AG04449 (cell line): Measurements from ENCODE around the gene BAHCC1.

Experiments
- CTCF ChIA-PET: fragments of 350-600 bp; formaldehyde crosslinking; extraction: SDS; loops from one replicate; lab custom pipeline; 2021; ENCODE audit warnings: antibody characterized with exemption; lab: Yijun Ruan, JAX
- POLR2A ChIA-PET: fragments of 400-600, 350-600 bp; formaldehyde crosslinking; extraction: SDS; loops from one replicate; lab custom pipeline; 2020; ENCODE audit warnings: antibody characterized with exemption, inconsistent platforms; lab: Yijun Ruan, JAX
- DNase-seq: peaks from one replicate; pipeline ENCODE4 v3.0.0-alpha.2; 2010; ENCODE audit warnings: low read depth, low spot score
- H3K4me3 ChIP-seq: 2 replicates; pipeline ENCODE4 v1.5.1; 2011; ENCODE audit warnings: low read depth, mild to moderate bottlenecking, control low read depth, low read length
- TF ChIP-seq, protein P1 (sequence below): IDR thresholded peaks from one replicate; pipeline ENCODE4 v1.5.1; 2011; ENCODE audit warnings: mild to moderate bottlenecking, moderate library complexity, low read length, control low read depth, inconsistent platforms; ENCODE audit not compliant: insufficient read depth; ENCODE audit errors: missing control alignments

Gene BAHCC1

GRCh38 chr17:81412490-81413093 lies 17.3 kb downstream of the BAHCC1 start:
- H3K4me3 ChIP-seq: no peak overlapping the region
- no peak for DNase-seq
- TF ChIP-seq, protein P1, sequence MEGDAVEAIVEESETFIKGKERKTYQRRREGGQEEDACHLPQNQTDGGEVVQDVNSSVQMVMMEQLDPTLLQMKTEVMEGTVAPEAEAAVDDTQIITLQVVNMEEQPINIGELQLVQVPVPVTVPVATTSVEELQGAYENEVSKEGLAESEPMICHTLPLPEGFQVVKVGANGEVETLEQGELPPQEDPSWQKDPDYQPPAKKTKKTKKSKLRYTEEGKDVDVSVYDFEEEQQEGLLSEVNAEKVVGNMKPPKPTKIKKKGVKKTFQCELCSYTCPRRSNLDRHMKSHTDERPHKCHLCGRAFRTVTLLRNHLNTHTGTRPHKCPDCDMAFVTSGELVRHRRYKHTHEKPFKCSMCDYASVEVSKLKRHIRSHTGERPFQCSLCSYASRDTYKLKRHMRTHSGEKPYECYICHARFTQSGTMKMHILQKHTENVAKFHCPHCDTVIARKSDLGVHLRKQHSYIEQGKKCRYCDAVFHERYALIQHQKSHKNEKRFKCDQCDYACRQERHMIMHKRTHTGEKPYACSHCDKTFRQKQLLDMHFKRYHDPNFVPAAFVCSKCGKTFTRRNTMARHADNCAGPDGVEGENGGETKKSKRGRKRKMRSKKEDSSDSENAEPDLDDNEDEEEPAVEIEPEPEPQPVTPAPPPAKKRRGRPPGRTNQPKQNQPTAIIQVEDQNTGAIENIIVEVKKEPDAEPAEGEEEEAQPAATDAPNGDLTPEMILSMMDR: no peak
- CTCF ChIA-PET: interaction anchor here (1.2 kb wide), 1 partner anchor 10 kb away, joined by 5 read pairs; no protein-coding TSS in a partner anchor
- POLR2A ChIA-PET: no interaction called here

DNA sequence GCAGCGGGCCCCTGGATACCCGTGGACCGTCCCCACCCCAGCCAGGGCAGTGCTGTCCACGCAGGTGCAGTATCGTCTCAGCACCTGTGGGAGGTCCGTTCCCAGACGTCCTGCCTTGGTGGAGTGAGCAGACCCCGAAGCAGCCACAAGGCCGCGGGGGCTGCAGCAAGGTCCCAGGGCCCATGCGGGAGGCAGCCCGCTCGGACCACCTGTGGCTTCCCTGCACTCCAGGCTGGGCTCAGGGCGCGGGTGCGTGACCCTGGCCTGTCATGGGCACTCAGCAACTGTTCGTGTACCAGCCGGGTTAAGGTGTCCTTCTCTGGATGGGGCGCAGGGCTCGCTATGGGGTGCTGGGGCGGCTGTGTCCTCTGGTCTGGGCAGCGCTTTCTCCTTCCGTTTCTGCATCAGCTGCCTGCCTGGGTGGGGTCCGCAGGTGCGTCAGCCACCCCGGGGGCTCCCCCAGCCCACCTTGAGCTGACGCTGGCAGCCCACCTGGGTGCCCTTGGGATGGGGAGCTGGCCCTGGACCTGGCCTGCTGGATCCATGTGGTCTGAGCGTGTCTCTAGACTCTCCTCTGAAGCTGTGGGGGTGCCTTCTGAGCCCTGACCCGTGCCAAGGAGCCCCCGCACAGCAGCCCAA lies 18.4 kb downstream of the BAHCC1 start:
- no peak overlapping the region for H3K4me3 ChIP-seq
- ChIA-PET CTCF (no interaction called here), POLR2A (no interaction called here)
- TF ChIP-seq, protein P1: no peak
- no peak for DNase-seq

- DNase-seq: no peak
- TF ChIP-seq, protein P1: no peak
- no peak overlapping the region for H3K4me3 ChIP-seq
- ChIA-PET POLR2A (no interaction called here), CTCF (no interaction called here)
Observed at GRCh38 chr17:81414756-81415516, 19.7 kb downstream of the BAHCC1 start.

- DNase-seq: no peak
- ChIA-PET POLR2A (no interaction called here), CTCF (no interaction called here)
- TF ChIP-seq, protein P1: no peak
- H3K4me3 ChIP-seq: no peak overlapping the region
Observed at GRCh38 chr17:81415681-81416080, 20.4 kb downstream of the BAHCC1 start.

GRCh38 chr17:81416612-81417011 lies 21.4 kb downstream of the BAHCC1 start:
- TF ChIP-seq, protein P1: no peak
- ChIA-PET CTCF (no interaction called here), POLR2A (no interaction called here)
- H3K4me3 ChIP-seq: no peak overlapping the region
- DNase-seq: no peak
